ENCODE measurements around the gene HOOK2.

DNA sequence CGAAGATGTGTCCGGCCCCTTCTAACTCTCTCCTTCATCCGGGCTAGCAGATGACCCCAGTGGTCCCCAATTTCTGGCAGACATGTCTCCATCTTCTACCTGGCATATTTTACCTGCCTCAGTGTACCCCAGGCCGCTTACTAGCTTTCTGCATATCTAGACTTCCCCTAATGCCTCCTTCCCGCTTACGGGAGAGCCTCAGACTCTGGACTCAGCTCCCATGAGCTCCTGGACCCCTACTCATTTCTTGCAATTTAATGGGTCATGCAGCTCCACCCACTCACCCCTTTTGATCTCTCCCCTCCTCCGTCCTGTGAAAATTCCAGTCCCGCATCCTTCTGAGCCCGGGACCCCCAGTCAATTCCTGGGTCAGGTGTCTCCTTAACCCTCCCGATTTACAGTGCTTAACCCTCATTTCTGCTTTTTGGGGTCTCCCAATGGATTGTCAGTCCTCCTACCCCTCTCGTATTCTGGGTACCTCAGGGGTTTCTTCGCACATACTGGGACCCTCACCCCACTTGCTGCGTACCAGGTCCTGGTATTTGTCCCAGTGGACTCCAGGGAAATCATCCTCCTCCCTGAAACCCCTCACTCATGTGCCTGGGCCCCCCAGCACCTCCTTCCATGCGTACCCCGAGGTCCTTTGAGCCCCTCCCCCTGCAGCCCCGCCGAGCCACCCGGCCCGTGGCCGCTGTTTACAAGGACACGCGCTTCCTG lies 15.4 kb upstream of the HOOK2 start:
- TF ChIP-seq, protein P1, sequence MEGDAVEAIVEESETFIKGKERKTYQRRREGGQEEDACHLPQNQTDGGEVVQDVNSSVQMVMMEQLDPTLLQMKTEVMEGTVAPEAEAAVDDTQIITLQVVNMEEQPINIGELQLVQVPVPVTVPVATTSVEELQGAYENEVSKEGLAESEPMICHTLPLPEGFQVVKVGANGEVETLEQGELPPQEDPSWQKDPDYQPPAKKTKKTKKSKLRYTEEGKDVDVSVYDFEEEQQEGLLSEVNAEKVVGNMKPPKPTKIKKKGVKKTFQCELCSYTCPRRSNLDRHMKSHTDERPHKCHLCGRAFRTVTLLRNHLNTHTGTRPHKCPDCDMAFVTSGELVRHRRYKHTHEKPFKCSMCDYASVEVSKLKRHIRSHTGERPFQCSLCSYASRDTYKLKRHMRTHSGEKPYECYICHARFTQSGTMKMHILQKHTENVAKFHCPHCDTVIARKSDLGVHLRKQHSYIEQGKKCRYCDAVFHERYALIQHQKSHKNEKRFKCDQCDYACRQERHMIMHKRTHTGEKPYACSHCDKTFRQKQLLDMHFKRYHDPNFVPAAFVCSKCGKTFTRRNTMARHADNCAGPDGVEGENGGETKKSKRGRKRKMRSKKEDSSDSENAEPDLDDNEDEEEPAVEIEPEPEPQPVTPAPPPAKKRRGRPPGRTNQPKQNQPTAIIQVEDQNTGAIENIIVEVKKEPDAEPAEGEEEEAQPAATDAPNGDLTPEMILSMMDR (IDR thresholded peaks at IDR 0.05): no peak
- no peak for TF ChIP-seq POLR2A (IDR thresholded peaks at IDR 0.05)
